ENCODE results near the gene FAM107B. TPM values are rescaled to one million over a fixed set of nuclear protein-coding genes. Genes with fewer than 3 reads are reported as not detected.

FAM107B gene
- total RNA-seq, 4 donors from 2014 or later: 12.3 to 41.3 (median 31.8) TPM

DNA sequence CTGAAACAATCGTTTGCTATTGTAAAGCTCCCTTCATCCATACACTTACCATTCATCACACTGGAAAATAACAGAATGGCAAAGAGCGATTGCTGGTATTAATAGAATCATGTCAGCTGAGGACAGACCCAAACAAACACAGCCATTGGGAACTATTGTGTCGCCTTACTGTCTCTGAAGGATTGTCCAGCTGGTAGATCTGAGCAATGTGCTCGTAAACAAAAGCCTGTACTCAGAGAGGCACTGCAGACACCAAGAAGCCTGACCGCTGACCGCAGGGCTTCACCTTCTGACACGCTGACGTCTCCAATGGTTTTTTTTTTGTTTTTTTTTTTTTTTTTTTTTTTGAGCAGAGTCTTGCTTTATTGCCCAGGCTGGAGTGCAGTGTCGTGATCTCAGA, 292.9 kb downstream of the FAM107B start:
- 61% methylated on average over 9 of the region's 9 CpGs for WGBS, 2 donors
- no peak for DNase-seq
- no peak overlapping the region for H3K4me3 ChIP-seq (replicated peaks in 1 of 3)
- H3K27me3 ChIP-seq: no peaks in the 10 kb centered on the region
- H3K27ac ChIP-seq: no peak overlapping the region
- H3K4me1 ChIP-seq: no peaks in the 10 kb centered on the region
- no peaks in the 10 kb centered on the region for H3K9me3 ChIP-seq
- no peak for TF ChIP-seq POLR2A (IDR thresholded peaks at IDR 0.05)
- TF ChIP-seq, protein P1, sequence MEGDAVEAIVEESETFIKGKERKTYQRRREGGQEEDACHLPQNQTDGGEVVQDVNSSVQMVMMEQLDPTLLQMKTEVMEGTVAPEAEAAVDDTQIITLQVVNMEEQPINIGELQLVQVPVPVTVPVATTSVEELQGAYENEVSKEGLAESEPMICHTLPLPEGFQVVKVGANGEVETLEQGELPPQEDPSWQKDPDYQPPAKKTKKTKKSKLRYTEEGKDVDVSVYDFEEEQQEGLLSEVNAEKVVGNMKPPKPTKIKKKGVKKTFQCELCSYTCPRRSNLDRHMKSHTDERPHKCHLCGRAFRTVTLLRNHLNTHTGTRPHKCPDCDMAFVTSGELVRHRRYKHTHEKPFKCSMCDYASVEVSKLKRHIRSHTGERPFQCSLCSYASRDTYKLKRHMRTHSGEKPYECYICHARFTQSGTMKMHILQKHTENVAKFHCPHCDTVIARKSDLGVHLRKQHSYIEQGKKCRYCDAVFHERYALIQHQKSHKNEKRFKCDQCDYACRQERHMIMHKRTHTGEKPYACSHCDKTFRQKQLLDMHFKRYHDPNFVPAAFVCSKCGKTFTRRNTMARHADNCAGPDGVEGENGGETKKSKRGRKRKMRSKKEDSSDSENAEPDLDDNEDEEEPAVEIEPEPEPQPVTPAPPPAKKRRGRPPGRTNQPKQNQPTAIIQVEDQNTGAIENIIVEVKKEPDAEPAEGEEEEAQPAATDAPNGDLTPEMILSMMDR (IDR thresholded peaks at IDR 0.05): no peak
- no peaks in the 10 kb centered on the region for H3K36me3 ChIP-seq
- intact Hi-C loops (cut with DNase I): no loop called here

DNA sequence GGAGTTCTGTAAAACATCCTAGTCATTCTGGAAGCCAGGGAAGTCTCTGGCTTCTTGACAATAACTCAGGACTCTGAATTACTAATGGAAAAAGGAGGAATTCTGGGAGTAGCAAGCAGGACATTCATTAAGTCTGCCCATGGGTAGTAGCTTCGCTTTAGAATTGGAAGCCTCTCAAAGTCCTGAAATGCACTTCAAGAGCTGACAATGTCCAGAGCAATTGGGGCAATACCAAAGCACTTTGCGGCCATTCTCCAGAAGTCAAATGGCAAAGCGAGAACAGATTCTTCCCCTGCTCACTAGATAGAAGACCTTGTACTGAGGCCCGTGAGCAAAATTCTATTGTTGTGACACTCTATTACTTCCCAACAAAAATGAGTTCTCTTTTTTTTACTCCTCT, 293.7 kb downstream of the FAM107B start:
- H3K9me3 ChIP-seq: no peaks in the 10 kb centered on the region
- no peak for DNase-seq
- no peaks in the 10 kb centered on the region for H3K36me3 ChIP-seq
- H3K4me3 ChIP-seq (replicated peaks in 1 of 3): no peak overlapping the region
- no peak overlapping the region for H3K27ac ChIP-seq
- H3K27me3 ChIP-seq: no peaks in the 10 kb centered on the region
- intact Hi-C loops (cut with DNase I): no loop called here
- TF ChIP-seq, protein P1 (IDR thresholded peaks at IDR 0.05): no peak
- no peak for TF ChIP-seq POLR2A (IDR thresholded peaks at IDR 0.05)
- no peaks in the 10 kb centered on the region for H3K4me1 ChIP-seq
- 85 to 87% methylated on average over 4 of the region's 4 CpGs for WGBS, 2 donors

DNA sequence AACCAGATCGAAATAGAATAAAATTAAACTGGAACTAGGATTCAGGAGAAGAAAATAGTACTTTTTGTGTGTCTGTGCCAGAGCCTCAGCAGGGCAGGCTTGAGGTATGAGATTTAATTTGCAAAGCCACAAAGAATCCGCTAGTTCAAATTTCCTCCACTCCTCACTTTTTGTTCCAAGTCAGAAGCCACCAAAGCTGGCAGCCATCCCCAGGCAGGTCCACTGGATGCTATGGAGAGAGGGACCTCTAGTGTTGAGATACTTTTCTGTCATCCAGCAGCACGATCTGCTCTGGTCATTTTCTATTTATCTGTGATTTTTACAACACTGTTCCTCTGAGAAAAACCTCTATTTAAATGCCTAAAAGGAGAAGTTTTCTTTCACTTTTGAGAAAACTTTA, 296.1 kb downstream of the FAM107B start:
- Histone ChIP-seq H3K36me3 (no peaks in the 10 kb centered on the region), H3K27me3 (no peaks in the 10 kb centered on the region), H3K4me3 (replicated peaks in 1 of 3) (no peak overlapping the region), H3K4me1 (no peaks in the 10 kb centered on the region), H3K27ac (no peak overlapping the region), H3K9me3 (no peaks in the 10 kb centered on the region)
- WGBS, 2 donors: 25 to 28% methylated on average over 3 of the region's 3 CpGs
- DNase-seq: peak; percentile 52 to 73
- intact Hi-C loops (cut with DNase I): no loop called here
- TF ChIP-seq POLR2A (IDR thresholded peaks at IDR 0.05): no peak
- TF ChIP-seq, protein P1 (IDR thresholded peaks at IDR 0.05): peak in 3 of 6 experiments; percentile 35 to 53 (median 50)

DNA sequence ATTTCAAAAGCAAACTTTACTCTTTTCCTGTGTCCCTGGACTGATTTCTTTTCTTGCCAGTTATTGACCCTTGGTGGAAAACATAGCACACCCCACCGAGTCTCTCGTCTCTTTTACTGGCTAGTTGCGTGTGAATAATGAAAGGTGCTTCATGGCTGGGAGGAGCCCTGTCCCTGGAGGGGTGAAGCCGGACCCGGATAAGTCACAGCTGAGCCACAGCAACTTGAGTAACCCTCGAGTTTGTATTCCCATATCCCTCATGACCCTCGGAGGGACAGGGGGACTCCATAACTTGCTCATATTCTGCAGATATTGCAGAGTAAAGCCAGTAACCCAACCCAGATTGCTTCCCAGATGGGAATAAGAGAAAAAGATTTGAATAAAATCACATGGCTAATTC, 296.5 kb downstream of the FAM107B start:
- Histone ChIP-seq H3K4me1 (no peaks in the 10 kb centered on the region), H3K27ac (no peak overlapping the region), H3K4me3 (replicated peaks in 1 of 3) (no peak overlapping the region), H3K9me3 (no peaks in the 10 kb centered on the region), H3K27me3 (no peaks in the 10 kb centered on the region), H3K36me3 (no peaks in the 10 kb centered on the region)
- intact Hi-C loops (cut with DNase I): no loop called here
- no peak for DNase-seq
- WGBS, 2 donors: 60 to 64% methylated on average over 7 of the region's 7 CpGs
- TF ChIP-seq, protein P1 (IDR thresholded peaks at IDR 0.05): no peak
- no peak for TF ChIP-seq POLR2A (IDR thresholded peaks at IDR 0.05)

DNA sequence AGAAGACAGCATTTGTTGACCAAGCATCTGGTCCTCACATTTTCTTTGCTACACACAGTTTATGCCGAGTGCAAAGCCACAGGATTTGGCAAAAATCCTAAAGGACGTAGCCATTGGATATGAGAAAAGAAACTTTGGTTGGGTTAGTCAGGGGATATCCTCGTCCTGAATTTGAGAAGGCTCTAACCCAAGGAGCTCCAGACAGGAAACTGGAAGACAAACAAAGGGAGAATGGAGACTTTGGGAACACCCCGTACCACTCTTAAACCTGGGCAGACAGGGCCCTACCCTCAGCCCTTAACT, 297.3 kb downstream of the FAM107B start:
- Histone ChIP-seq H3K4me3 (replicated peaks in 1 of 3) (no peak overlapping the region), H3K9me3 (no peaks in the 10 kb centered on the region), H3K4me1 (no peaks in the 10 kb centered on the region), H3K36me3 (no peaks in the 10 kb centered on the region), H3K27me3 (no peaks in the 10 kb centered on the region), H3K27ac (no peak overlapping the region)
- 72 to 78% methylated on average over 4 of the region's 4 CpGs for WGBS, 2 donors
- no peak for DNase-seq
- TF ChIP-seq POLR2A (IDR thresholded peaks at IDR 0.05): no peak
- TF ChIP-seq, protein P1 (IDR thresholded peaks at IDR 0.05): no peak
- intact Hi-C loops (cut with DNase I): no loop called here

Measured in thyroid gland (tissue), 4 donors.